Spleen (tissue), 7 donors: ENCODE measurements around the gene ST3GAL3.

Experiments
- POLR2A ChIP-seq, 3 donors: fragments of 450-650 bp; IDR thresholded peaks; one replicate each; pipeline ENCODE4 v1.5.1; 2017; ENCODE audit warnings: antibody characterized with exemption in 3 of 3, mild to moderate bottlenecking in 1 of 3
- POLR2AphosphoS5 ChIP-seq, 3 donors: sonication (generic); formaldehyde crosslinking; IDR thresholded peaks; one replicate each; pipeline ENCODE4 v1.5.1; 2017; ENCODE audit warnings: antibody characterized with exemption in 3 of 3
- TF ChIP-seq, protein P1 (sequence below), 11 experiments: fragments of 200-600 bp in 7 of 11; fragments of 450-650 bp in 4 of 11; sonication (generic) in 4 of 11; IDR thresholded peaks in 8 of 11; conservative IDR thresholded peaks in 3 of 11; 1 replicate in 7 of 11; 2 replicates in 4 of 11; pipeline versions ENCODE4 v1.4.0 to v1.8.0; 2016 to 2021; ENCODE audit warnings: antibody characterized with exemption in 11 of 11, inconsistent platforms in 4 of 11, mild to moderate bottlenecking in 1 of 11
- donor health status: DM: no; HTN: no; CAD: no; lungs with moderate emphysema.
- donor health status: DM: no; HTN: no; CAD: no.
- donor health status: DM: no; HTN: no; CAD: no.

DNA sequence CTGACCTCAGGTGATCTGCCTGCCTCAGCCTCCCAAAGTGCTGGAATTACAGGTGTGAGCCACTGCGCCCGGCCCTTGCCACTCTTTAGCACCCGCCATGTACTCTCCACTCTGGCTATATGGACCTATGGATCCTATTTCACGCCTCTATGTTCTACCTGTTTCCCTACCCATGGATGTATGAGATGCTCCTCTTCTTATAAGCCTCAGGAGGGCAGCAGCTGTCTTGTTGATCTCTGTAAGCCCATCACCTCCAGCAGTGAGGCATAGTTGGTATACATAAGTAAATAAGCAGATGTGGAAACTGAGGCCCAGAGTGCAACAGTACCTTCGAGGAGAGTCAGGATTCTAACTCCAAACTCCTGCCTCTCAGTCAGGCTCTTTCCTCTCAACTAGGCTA is 201.5 kb downstream of the ST3GAL3 start:
- TF ChIP-seq, protein P1, sequence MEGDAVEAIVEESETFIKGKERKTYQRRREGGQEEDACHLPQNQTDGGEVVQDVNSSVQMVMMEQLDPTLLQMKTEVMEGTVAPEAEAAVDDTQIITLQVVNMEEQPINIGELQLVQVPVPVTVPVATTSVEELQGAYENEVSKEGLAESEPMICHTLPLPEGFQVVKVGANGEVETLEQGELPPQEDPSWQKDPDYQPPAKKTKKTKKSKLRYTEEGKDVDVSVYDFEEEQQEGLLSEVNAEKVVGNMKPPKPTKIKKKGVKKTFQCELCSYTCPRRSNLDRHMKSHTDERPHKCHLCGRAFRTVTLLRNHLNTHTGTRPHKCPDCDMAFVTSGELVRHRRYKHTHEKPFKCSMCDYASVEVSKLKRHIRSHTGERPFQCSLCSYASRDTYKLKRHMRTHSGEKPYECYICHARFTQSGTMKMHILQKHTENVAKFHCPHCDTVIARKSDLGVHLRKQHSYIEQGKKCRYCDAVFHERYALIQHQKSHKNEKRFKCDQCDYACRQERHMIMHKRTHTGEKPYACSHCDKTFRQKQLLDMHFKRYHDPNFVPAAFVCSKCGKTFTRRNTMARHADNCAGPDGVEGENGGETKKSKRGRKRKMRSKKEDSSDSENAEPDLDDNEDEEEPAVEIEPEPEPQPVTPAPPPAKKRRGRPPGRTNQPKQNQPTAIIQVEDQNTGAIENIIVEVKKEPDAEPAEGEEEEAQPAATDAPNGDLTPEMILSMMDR (IDR thresholded peaks at IDR 0.05 in 8 of 11, conservative IDR thresholded peaks at IDR 0.05 in 3 of 11), result no peak
- TF ChIP-seq POLR2A (IDR thresholded peaks at IDR 0.05), result no peak
- no peak for TF ChIP-seq POLR2AphosphoS5 (IDR thresholded peaks at IDR 0.05)
